ENCODE results near the gene TSHZ2.

GRCh38 chr20:53116733-53117132, 144.6 kb downstream of the TSHZ2 start:
- TF ChIP-seq, protein P1, sequence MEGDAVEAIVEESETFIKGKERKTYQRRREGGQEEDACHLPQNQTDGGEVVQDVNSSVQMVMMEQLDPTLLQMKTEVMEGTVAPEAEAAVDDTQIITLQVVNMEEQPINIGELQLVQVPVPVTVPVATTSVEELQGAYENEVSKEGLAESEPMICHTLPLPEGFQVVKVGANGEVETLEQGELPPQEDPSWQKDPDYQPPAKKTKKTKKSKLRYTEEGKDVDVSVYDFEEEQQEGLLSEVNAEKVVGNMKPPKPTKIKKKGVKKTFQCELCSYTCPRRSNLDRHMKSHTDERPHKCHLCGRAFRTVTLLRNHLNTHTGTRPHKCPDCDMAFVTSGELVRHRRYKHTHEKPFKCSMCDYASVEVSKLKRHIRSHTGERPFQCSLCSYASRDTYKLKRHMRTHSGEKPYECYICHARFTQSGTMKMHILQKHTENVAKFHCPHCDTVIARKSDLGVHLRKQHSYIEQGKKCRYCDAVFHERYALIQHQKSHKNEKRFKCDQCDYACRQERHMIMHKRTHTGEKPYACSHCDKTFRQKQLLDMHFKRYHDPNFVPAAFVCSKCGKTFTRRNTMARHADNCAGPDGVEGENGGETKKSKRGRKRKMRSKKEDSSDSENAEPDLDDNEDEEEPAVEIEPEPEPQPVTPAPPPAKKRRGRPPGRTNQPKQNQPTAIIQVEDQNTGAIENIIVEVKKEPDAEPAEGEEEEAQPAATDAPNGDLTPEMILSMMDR (IDR thresholded peaks at IDR 0.05), result no peak
- TF ChIP-seq EZH2 (IDR thresholded peaks at IDR 0.05; ENCODE audit: borderline replicate concordance, insufficient read depth, low read depth, low read length, poor library complexity, severe bottlenecking), result no peak
